HepG2 (cell line): Measurements from ENCODE around the gene OR10P1. TPM values are rescaled to one million over a fixed set of nuclear protein-coding genes. Genes with fewer than 3 reads are reported as not detected.

Experiments
- CBX2 ChIP-seq, 2 experiments: fragments of 200-600 bp in 1 of 2; sonication (generic); formaldehyde crosslinking in 1 of 2; IDR thresholded peaks; 2 replicates each; pipeline versions ENCODE4 v1.7.0 to v1.8.1; 2018 to 2022; ENCODE audit warnings: low read depth in 2 of 2, low read length in 1 of 2, mild to moderate bottlenecking in 1 of 2, missing genetic modification reagents in 1 of 2
- HNF4G ChIP-seq, 2 experiments: sonication (generic) in 1 of 2; formaldehyde crosslinking in 1 of 2; IDR thresholded peaks; 2 replicates each; pipeline versions ENCODE4 v1.4.0 to v1.6.1; 2011 to 2020; ENCODE audit warnings: borderline replicate concordance in 2 of 2, low read depth in 2 of 2, mild to moderate bottlenecking in 2 of 2, low read length in 1 of 2, missing genetic modification reagents in 1 of 2, moderate library complexity in 1 of 2
- JUNB ChIP-seq: sonication (generic); formaldehyde crosslinking; IDR thresholded peaks from 2 replicates; pipeline ENCODE4 v1.8.0; 2022; ENCODE audit warnings: missing genetic modification reagents, mild to moderate bottlenecking, borderline replicate concordance
- KDM1A ChIP-seq: IDR thresholded peaks from 2 replicates; pipeline ENCODE4 v1.6.1; 2016; ENCODE audit warnings: missing compliant biosample characterization
- MIER2 ChIP-seq: IDR thresholded peaks from 2 replicates; pipeline ENCODE4 v1.6.1; 2016; ENCODE audit warnings: missing biosample characterization, missing genetic modification reagents
- RAD21 ChIP-seq: fragments of 450-650 bp; formaldehyde crosslinking; IDR thresholded peaks from 2 replicates; pipeline ENCODE4 v1.5.0; 2020; ENCODE audit warnings: mild to moderate bottlenecking
- SATB2 ChIP-seq: sonication (generic); formaldehyde crosslinking; IDR thresholded peaks from 2 replicates; pipeline ENCODE4 v1.5.0; 2020; ENCODE audit warnings: missing genetic modification reagents
- SOX6 ChIP-seq, 2 experiments: fragments of 450-650 bp in 1 of 2; sonication (generic) in 1 of 2; formaldehyde crosslinking in 1 of 2; IDR thresholded peaks; 2 replicates each; pipeline versions ENCODE4 v1.4.0 to v1.6.1; 2017 to 2020; ENCODE audit warnings: antibody characterized with exemption in 1 of 2, mild to moderate bottlenecking in 1 of 2, missing genetic modification reagents in 1 of 2
- TGIF2 ChIP-seq: IDR thresholded peaks from 2 replicates; pipeline ENCODE4 v1.6.1; 2016; ENCODE audit warnings: control low read depth, missing compliant biosample characterization
- ZBTB7A ChIP-seq: sonication (generic); formaldehyde crosslinking; IDR thresholded peaks from 2 replicates; pipeline ENCODE4 v1.8.0; 2022; ENCODE audit warnings: mild to moderate bottlenecking, missing genetic modification reagents
- ZEB1 ChIP-seq: IDR thresholded peaks from 2 replicates; pipeline ENCODE4 v1.6.1; 2012; ENCODE audit warnings: mild to moderate bottlenecking, low read depth, inconsistent platforms; ENCODE audit not compliant: insufficient replicate concordance
- ZNF501 ChIP-seq: sonication (generic); formaldehyde crosslinking; IDR thresholded peaks from 2 replicates; pipeline ENCODE4 v1.5.1; 2020; ENCODE audit warnings: mild to moderate bottlenecking, moderate library complexity, missing genetic modification reagents
- polyA plus RNA-seq, 8 experiments: library from polyadenylated mRNA; depleted of rRNA in 3 of 8; stranded (reverse) in 7 of 8; unstranded in 1 of 8; fragments of >200 nt; fragmentation: Illumina TruSeq in 4 of 8; extraction: Trizol in 4 of 8; gene quantifications; 2 replicates each; pipeline versions ENCODE4 v1.2.1 to v1.2.3, GENCODE V29; 2011 to 2016; ENCODE audit warnings: low read depth in 4 of 8, missing spikeins in 1 of 8, mixed read lengths in 1 of 8; ENCODE audit not compliant: insufficient read depth in 1 of 8
- total RNA-seq, 5 experiments: library from RNA; depleted of rRNA; stranded (reverse); fragments of >200 nt; fragmentation: Illumina TruSeq; extraction: Trizol; gene quantifications; 2 replicates each; pipeline ENCODE4 v1.2.3, GENCODE V29; 2016; ENCODE audit warnings: low read depth in 1 of 5
- TF ChIP-seq, protein P1 (sequence below): sonication (generic); formaldehyde crosslinking; conservative IDR thresholded peaks from 2 replicates; pipeline ENCODE4 v1.4.0; 2020; ENCODE audit warnings: missing genetic modification reagents
- TF ChIP-seq, protein P2 (sequence below): sonication (generic); formaldehyde crosslinking; IDR thresholded peaks from 2 replicates; pipeline ENCODE4 v1.4.0; 2020; ENCODE audit warnings: low read depth, missing genetic modification reagents
- TF ChIP-seq, protein P3 (sequence below): fragments of 450-650 bp; IDR thresholded peaks from 2 replicates; pipeline ENCODE4 v1.6.1; 2017; ENCODE audit warnings: mild to moderate bottlenecking
- TF ChIP-seq, protein P4 (sequence below): IDR thresholded peaks from 2 replicates; pipeline ENCODE4 v1.6.1; 2016
- TF ChIP-seq, protein P5 (sequence below): sonication (generic); formaldehyde crosslinking; IDR thresholded peaks from 2 replicates; pipeline ENCODE4 v1.8.1; 2023; ENCODE audit warnings: mild to moderate bottlenecking, missing genetic modification reagents, borderline replicate concordance

Gene OR10P1
- total and polyA plus RNA-seq, 2 of the 13 experiments (the other 11 are each of a cell fraction or from before 2014, with no cell fraction given): not detected

DNA sequence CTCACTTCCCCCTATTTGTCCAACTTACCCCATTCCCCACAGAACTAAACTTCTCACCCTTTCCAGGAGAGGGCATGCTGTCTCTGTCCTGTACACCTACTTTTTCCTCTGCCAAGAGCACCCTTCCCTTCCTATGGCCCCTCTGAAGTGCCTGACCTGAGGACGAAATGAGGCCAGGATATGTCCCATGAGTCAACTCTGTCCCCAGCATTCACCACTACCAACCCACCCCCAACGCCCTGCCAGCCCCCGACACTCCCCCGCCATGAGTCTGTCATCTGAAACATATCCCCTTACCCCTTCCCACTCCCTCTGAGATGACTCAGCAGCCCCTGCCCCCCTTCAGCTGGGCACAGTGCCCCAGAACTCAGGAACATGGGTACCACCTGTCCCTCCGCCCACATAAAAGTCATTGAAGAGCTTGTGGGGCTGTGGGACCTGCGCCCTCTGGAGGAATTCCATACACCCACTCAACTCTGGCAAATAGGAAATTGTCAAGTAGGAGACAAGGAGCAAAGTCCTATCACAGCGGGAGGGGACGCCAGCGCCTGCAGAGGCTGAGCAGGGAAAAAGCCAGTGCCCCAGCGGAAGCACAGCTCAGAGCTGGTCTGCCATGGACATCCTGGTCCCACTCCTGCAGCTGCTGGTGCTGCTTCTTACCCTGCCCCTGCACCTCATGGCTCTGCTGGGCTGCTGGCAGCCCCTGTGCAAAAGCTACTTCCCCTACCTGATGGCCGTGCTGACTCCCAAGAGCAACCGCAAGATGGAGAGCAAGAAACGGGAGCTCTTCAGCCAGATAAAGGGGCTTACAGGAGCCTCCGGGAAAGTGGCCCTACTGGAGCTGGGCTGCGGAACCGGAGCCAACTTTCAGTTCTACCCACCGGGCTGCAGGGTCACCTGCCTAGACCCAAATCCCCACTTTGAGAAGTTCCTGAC, 44.7 kb downstream of the OR10P1 start (continued):
- TF ChIP-seq, protein P1, sequence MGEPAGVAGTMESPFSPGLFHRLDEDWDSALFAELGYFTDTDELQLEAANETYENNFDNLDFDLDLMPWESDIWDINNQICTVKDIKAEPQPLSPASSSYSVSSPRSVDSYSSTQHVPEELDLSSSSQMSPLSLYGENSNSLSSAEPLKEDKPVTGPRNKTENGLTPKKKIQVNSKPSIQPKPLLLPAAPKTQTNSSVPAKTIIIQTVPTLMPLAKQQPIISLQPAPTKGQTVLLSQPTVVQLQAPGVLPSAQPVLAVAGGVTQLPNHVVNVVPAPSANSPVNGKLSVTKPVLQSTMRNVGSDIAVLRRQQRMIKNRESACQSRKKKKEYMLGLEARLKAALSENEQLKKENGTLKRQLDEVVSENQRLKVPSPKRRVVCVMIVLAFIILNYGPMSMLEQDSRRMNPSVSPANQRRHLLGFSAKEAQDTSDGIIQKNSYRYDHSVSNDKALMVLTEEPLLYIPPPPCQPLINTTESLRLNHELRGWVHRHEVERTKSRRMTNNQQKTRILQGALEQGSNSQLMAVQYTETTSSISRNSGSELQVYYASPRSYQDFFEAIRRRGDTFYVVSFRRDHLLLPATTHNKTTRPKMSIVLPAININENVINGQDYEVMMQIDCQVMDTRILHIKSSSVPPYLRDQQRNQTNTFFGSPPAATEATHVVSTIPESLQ (CRISPR knock-in tag): no peak
- TF ChIP-seq, protein P2, sequence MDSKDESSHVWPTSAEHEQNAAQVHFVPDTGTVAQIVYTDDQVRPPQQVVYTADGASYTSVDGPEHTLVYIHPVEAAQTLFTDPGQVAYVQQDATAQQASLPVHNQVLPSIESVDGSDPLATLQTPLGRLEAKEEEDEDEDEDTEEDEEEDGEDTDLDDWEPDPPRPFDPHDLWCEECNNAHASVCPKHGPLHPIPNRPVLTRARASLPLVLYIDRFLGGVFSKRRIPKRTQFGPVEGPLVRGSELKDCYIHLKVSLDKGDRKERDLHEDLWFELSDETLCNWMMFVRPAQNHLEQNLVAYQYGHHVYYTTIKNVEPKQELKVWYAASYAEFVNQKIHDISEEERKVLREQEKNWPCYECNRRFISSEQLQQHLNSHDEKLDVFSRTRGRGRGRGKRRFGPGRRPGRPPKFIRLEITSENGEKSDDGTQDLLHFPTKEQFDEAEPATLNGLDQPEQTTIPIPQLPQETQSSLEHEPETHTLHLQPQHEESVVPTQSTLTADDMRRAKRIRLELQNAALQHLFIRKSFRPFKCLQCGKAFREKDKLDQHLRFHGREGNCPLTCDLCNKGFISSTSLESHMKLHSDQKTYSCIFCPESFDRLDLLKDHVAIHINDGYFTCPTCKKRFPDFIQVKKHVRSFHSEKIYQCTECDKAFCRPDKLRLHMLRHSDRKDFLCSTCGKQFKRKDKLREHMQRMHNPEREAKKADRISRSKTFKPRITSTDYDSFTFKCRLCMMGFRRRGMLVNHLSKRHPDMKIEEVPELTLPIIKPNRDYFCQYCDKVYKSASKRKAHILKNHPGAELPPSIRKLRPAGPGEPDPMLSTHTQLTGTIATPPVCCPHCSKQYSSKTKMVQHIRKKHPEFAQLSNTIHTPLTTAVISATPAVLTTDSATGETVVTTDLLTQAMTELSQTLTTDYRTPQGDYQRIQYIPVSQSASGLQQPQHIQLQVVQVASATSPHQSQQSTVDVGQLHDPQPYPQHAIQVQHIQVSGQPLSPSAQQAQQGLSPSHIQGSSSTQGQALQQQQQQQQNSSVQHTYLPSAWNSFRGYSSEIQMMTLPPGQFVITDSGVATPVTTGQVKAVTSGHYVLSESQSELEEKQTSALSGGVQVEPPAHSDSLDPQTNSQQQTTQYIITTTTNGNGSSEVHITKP: peak; percentile 67; the same call in 1 of the 2 replicates
- TF ChIP-seq, protein P3, sequence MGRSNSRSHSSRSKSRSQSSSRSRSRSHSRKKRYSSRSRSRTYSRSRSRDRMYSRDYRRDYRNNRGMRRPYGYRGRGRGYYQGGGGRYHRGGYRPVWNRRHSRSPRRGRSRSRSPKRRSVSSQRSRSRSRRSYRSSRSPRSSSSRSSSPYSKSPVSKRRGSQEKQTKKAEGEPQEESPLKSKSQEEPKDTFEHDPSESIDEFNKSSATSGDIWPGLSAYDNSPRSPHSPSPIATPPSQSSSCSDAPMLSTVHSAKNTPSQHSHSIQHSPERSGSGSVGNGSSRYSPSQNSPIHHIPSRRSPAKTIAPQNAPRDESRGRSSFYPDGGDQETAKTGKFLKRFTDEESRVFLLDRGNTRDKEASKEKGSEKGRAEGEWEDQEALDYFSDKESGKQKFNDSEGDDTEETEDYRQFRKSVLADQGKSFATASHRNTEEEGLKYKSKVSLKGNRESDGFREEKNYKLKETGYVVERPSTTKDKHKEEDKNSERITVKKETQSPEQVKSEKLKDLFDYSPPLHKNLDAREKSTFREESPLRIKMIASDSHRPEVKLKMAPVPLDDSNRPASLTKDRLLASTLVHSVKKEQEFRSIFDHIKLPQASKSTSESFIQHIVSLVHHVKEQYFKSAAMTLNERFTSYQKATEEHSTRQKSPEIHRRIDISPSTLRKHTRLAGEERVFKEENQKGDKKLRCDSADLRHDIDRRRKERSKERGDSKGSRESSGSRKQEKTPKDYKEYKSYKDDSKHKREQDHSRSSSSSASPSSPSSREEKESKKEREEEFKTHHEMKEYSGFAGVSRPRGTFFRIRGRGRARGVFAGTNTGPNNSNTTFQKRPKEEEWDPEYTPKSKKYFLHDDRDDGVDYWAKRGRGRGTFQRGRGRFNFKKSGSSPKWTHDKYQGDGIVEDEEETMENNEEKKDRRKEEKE: no peak
- TF ChIP-seq SATB2 (no peak), ZBTB7A (CRISPR knock-in tag) (no peak), HNF4G (IDR thresholded peaks at IDR 0.05; ENCODE audit: borderline replicate concordance, low read depth, low read length) (peak; percentile 89), HNF4G (CRISPR knock-in tag; IDR thresholded peaks at IDR 0.05; ENCODE audit: borderline replicate concordance, low read depth) (peak; percentile 95), MIER2 (CRISPR knock-in tag) (no peak), RAD21 (CRISPR knock-in tag) (peak; percentile 62), KDM1A (CRISPR knock-in tag) (peak; percentile 58; the same call in 1 of the 2 replicates), ZNF501 (CRISPR knock-in tag) (peak; percentile 52), SOX6 (IDR thresholded peaks at IDR 0.05) (no peak), SOX6 (CRISPR knock-in tag; IDR thresholded peaks at IDR 0.05) (peak; percentile 71; the same call in 1 of the 2 replicates), ZEB1 (no peak), CBX2 (IDR thresholded peaks at IDR 0.05; ENCODE audit: low read depth, low read length) (no peak), CBX2 (CRISPR knock-in tag; IDR thresholded peaks at IDR 0.05; ENCODE audit: low read depth) (no peak), JUNB (CRISPR knock-in tag) (no peak), TGIF2 (no peak)
- TF ChIP-seq, protein P4, sequence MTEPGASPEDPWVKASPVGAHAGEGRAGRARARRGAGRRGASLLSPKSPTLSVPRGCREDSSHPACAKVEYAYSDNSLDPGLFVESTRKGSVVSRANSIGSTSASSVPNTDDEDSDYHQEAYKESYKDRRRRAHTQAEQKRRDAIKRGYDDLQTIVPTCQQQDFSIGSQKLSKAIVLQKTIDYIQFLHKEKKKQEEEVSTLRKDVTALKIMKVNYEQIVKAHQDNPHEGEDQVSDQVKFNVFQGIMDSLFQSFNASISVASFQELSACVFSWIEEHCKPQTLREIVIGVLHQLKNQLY (CRISPR knock-in tag): no peak
- TF ChIP-seq, protein P5, sequence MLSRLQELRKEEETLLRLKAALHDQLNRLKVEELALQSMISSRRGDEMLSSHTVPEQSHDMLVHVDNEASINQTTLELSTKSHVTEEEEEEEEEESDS: no peak
